ENCODE results near the gene SH2B3.
"Not testable (repeated sequence)": the region's sequence is repeated elsewhere in the genome, so short reads cannot be mapped to it uniquely, and the experiment has no call there.

Gene SH2B3

GRCh38 chr12:111387747-111388323 lies 17.9 kb upstream of the SH2B3 start:
- no peak for DNase-seq (ENCODE audit: low read depth)

- DNase-seq (ENCODE audit: low read depth), result no peak
Observed at GRCh38 chr12:111389635-111390034, 16.1 kb upstream of the SH2B3 start.

- DNase-seq (ENCODE audit: low read depth), result no peak
Observed at GRCh38 chr12:111390910-111391309, 14.8 kb upstream of the SH2B3 start.

GRCh38 chr12:111393700-111394300 lies 11.9 kb upstream of the SH2B3 start:
- no peak for DNase-seq (ENCODE audit: low read depth)

- DNase-seq (ENCODE audit: low read depth), result no peak
Observed at GRCh38 chr12:111394480-111394879, 11.2 kb upstream of the SH2B3 start.

GRCh38 chr12:111395336-111396187 lies 10.2 kb upstream of the SH2B3 start:
- DNase-seq (ENCODE audit: low read depth), result no peak

- not testable (repeated sequence) for DNase-seq (ENCODE audit: low read depth)
Observed at GRCh38 chr12:111396271-111396670, 9.5 kb upstream of the SH2B3 start.

- DNase-seq (ENCODE audit: low read depth), result no peak
Observed at GRCh38 chr12:111396726-111397445, 8.8 kb upstream of the SH2B3 start.

- DNase-seq (ENCODE audit: low read depth), result no peak
Observed at GRCh38 chr12:111398530-111398929, 7.2 kb upstream of the SH2B3 start.

GRCh38 chr12:111399741-111400404 lies 5.8 kb upstream of the SH2B3 start:
- not testable (repeated sequence) for DNase-seq (ENCODE audit: low read depth)

GRCh38 chr12:111401167-111401605 lies 4.5 kb upstream of the SH2B3 start:
- DNase-seq (ENCODE audit: low read depth), result no peak

- not testable (repeated sequence) for DNase-seq (ENCODE audit: low read depth)
Observed at GRCh38 chr12:111402490-111402824, 3.3 kb upstream of the SH2B3 start.

GRCh38 chr12:111404362-111405148 lies 1.2 kb upstream of the SH2B3 start:
- no peak for DNase-seq (ENCODE audit: low read depth)

- DNase-seq (ENCODE audit: low read depth), result no peak
Observed at GRCh38 chr12:111405149-111405858, 419 bp upstream of the SH2B3 start.

GRCh38 chr12:111406474-111407376 lies 1.0 kb downstream of the SH2B3 start:
- DNase-seq (ENCODE audit: low read depth), result no peak

GRCh38 chr12:111407377-111408115 lies 1.8 kb downstream of the SH2B3 start:
- no peak for DNase-seq (ENCODE audit: low read depth)

- DNase-seq (ENCODE audit: low read depth), result no peak
Observed at GRCh38 chr12:111408116-111408440, 2.4 kb downstream of the SH2B3 start.

- DNase-seq (ENCODE audit: low read depth), result no peak
Observed at GRCh38 chr12:111408686-111409402, 3.1 kb downstream of the SH2B3 start.

Data from non-pigmented ciliary epithelial cell (primary cell).